ENCODE measurements around the gene PHF23.

PHF23 gene

GRCh38 chr17:7213895-7214299, 25.4 kb downstream of the PHF23 start:
- H3K4me2 ChIP-seq (ENCODE audit: low read length), result peak overlapping the region; percentile 71
- H3K27me3 ChIP-seq (ENCODE audit: control insufficient read depth, insufficient read depth, low read length), result no peaks in the 10 kb centered on the region
- TF ChIP-seq, protein P1, sequence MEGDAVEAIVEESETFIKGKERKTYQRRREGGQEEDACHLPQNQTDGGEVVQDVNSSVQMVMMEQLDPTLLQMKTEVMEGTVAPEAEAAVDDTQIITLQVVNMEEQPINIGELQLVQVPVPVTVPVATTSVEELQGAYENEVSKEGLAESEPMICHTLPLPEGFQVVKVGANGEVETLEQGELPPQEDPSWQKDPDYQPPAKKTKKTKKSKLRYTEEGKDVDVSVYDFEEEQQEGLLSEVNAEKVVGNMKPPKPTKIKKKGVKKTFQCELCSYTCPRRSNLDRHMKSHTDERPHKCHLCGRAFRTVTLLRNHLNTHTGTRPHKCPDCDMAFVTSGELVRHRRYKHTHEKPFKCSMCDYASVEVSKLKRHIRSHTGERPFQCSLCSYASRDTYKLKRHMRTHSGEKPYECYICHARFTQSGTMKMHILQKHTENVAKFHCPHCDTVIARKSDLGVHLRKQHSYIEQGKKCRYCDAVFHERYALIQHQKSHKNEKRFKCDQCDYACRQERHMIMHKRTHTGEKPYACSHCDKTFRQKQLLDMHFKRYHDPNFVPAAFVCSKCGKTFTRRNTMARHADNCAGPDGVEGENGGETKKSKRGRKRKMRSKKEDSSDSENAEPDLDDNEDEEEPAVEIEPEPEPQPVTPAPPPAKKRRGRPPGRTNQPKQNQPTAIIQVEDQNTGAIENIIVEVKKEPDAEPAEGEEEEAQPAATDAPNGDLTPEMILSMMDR (IDR thresholded peaks at IDR 0.05), result peak; percentile 61
- peak overlapping the region; percentile 31 for H2AFZ ChIP-seq
- H3K9ac ChIP-seq, result no peak overlapping the region
- no peaks in the 10 kb centered on the region for H3K9me3 ChIP-seq (ENCODE audit: control insufficient read depth, low read length)
- peaks cover 31% of the 10 kb centered on the region for H3K4me1 ChIP-seq
- no peaks in the 10 kb centered on the region for H3K36me3 ChIP-seq (ENCODE audit: control insufficient read depth, insufficient read depth, low read length)
- peaks cover 11% of the 10 kb centered on the region for H3K79me2 ChIP-seq
- H3K27ac ChIP-seq, result peak overlapping the region; percentile 71
- peak overlapping the region; percentile 50 for H3K4me3 ChIP-seq (ENCODE audit: low read depth, low read length)

GRCh38 chr17:7211491-7212273, 27.6 kb downstream of the PHF23 start:
- peaks cover 11% of the 10 kb centered on the region for H3K79me2 ChIP-seq
- peaks cover 16% of the 10 kb centered on the region for H3K4me1 ChIP-seq
- no peaks in the 10 kb centered on the region for H3K27me3 ChIP-seq (ENCODE audit: control insufficient read depth, insufficient read depth, low read length)
- H3K36me3 ChIP-seq (ENCODE audit: control insufficient read depth, insufficient read depth, low read length), result no peaks in the 10 kb centered on the region
- H3K4me2 ChIP-seq (ENCODE audit: low read length), result no peak overlapping the region
- H3K9me3 ChIP-seq (ENCODE audit: control insufficient read depth, low read length), result no peaks in the 10 kb centered on the region
- H2AFZ ChIP-seq, result no peak overlapping the region
- H3K9ac ChIP-seq, result no peak overlapping the region
- H3K4me3 ChIP-seq (ENCODE audit: low read depth, low read length), result no peak overlapping the region
- TF ChIP-seq, protein P1 (IDR thresholded peaks at IDR 0.05), result no peak
- H3K27ac ChIP-seq, result no peak overlapping the region

GRCh38 chr17:7208754-7209460, 30.4 kb downstream of the PHF23 start:
- Histone ChIP-seq H3K27me3 (ENCODE audit: control insufficient read depth, insufficient read depth, low read length) (no peaks in the 10 kb centered on the region), H3K4me2 (ENCODE audit: low read length) (no peak overlapping the region), H3K79me2 (peaks cover 9% of the 10 kb centered on the region), H2AFZ (no peak overlapping the region), H3K9ac (no peak overlapping the region), H3K9me3 (ENCODE audit: control insufficient read depth, low read length) (no peaks in the 10 kb centered on the region), H3K27ac (no peak overlapping the region), H3K4me1 (peaks cover 4% of the 10 kb centered on the region), H3K36me3 (ENCODE audit: control insufficient read depth, insufficient read depth, low read length) (no peaks in the 10 kb centered on the region), H3K4me3 (ENCODE audit: low read depth, low read length) (no peak overlapping the region)
- TF ChIP-seq, protein P1 (IDR thresholded peaks at IDR 0.05), result no peak

GRCh38 chr17:7208027-7208571, 31.2 kb downstream of the PHF23 start:
- H3K27ac ChIP-seq, result no peak overlapping the region
- H3K36me3 ChIP-seq (ENCODE audit: control insufficient read depth, insufficient read depth, low read length), result no peaks in the 10 kb centered on the region
- H3K4me1 ChIP-seq, result peaks cover 4% of the 10 kb centered on the region
- H3K4me2 ChIP-seq (ENCODE audit: low read length), result no peak overlapping the region
- H3K27me3 ChIP-seq (ENCODE audit: control insufficient read depth, insufficient read depth, low read length), result no peaks in the 10 kb centered on the region
- TF ChIP-seq, protein P1 (IDR thresholded peaks at IDR 0.05), result no peak
- no peak overlapping the region for H3K4me3 ChIP-seq (ENCODE audit: low read depth, low read length)
- no peak overlapping the region for H3K9ac ChIP-seq
- H3K9me3 ChIP-seq (ENCODE audit: control insufficient read depth, low read length), result no peaks in the 10 kb centered on the region
- H3K79me2 ChIP-seq, result peaks cover 5% of the 10 kb centered on the region
- H2AFZ ChIP-seq, result no peak overlapping the region

Measured in parathyroid adenoma (tissue), 2 donors.